ENCODE measurements around the gene TPSB2. TPM values are rescaled to one million over a fixed set of nuclear protein-coding genes. Genes with fewer than 3 reads are reported as not detected.

The TPSB2 gene
- polyA plus RNA-seq, 1 donor: 0.34 TPM

GRCh38 chr16:1218930-1219611 is 10.9 kb downstream of the TPSB2 start:
- no peaks in the 10 kb centered on the region for H3K27me3 ChIP-seq (ENCODE audit: control insufficient read depth, insufficient read depth, low read length)
- no peaks in the 10 kb centered on the region for H3K9me3 ChIP-seq (ENCODE audit: control insufficient read depth, low read depth, low read length)
- H3K4me3 ChIP-seq (ENCODE audit: low read length): no peak overlapping the region
- peaks cover 2% of the 10 kb centered on the region for H3K36me3 ChIP-seq (ENCODE audit: control insufficient read depth, insufficient read depth, low read length)
- DNase-seq: no peak
- H3K4me1 ChIP-seq (ENCODE audit: control insufficient read depth, insufficient read depth, low read length): no peaks in the 10 kb centered on the region
- no CpG with 5 or more reads among the region's 24 CpGs for WGBS (ENCODE audit: insufficient coverage, low lambda C conversion rate)
- H3K27ac ChIP-seq (ENCODE audit: low read length): no peak overlapping the region

- Histone ChIP-seq H3K27me3 (ENCODE audit: control insufficient read depth, insufficient read depth, low read length) (no peaks in the 10 kb centered on the region), H3K36me3 (ENCODE audit: control insufficient read depth, insufficient read depth, low read length) (peaks cover 2% of the 10 kb centered on the region), H3K4me1 (ENCODE audit: control insufficient read depth, insufficient read depth, low read length) (no peaks in the 10 kb centered on the region), H3K4me3 (ENCODE audit: low read length) (no peak overlapping the region), H3K27ac (ENCODE audit: low read length) (no peak overlapping the region), H3K9me3 (ENCODE audit: control insufficient read depth, low read depth, low read length) (no peaks in the 10 kb centered on the region)
- WGBS (ENCODE audit: insufficient coverage, low lambda C conversion rate): no CpG with 5 or more reads among the region's 49 CpGs
- no peak for DNase-seq
These were observed 11.7 kb downstream of the TPSB2 start for GRCh38 chr16:1218061-1218929.

- no peaks in the 10 kb centered on the region for H3K9me3 ChIP-seq (ENCODE audit: control insufficient read depth, low read depth, low read length)
- WGBS (ENCODE audit: insufficient coverage, low lambda C conversion rate): no CpG with 5 or more reads among the region's 24 CpGs
These were observed 12.5 kb downstream of the TPSB2 start for GRCh38 chr16:1217526-1217925.

GRCh38 chr16:1216681-1217400 is 13.1 kb downstream of the TPSB2 start:
- no peaks in the 10 kb centered on the region for H3K4me1 ChIP-seq (ENCODE audit: control insufficient read depth, insufficient read depth, low read length)
- H3K27ac ChIP-seq (ENCODE audit: low read length): no peak overlapping the region
- H3K27me3 ChIP-seq (ENCODE audit: control insufficient read depth, insufficient read depth, low read length): no peaks in the 10 kb centered on the region
- WGBS (ENCODE audit: insufficient coverage, low lambda C conversion rate): no CpG with 5 or more reads among the region's 32 CpGs
- H3K4me3 ChIP-seq (ENCODE audit: low read length): no peak overlapping the region
- H3K36me3 ChIP-seq (ENCODE audit: control insufficient read depth, insufficient read depth, low read length): peaks cover 2% of the 10 kb centered on the region
- DNase-seq: no peak
- H3K9me3 ChIP-seq (ENCODE audit: control insufficient read depth, low read depth, low read length): no peaks in the 10 kb centered on the region

More at GRCh38 chr16:1217526-1217925, 12.5 kb downstream of the TPSB2 start:
- DNase-seq: no peak
- Histone ChIP-seq H3K4me3 (ENCODE audit: low read length) (no peak overlapping the region), H3K27me3 (ENCODE audit: control insufficient read depth, insufficient read depth, low read length) (no peaks in the 10 kb centered on the region), H3K27ac (ENCODE audit: low read length) (no peak overlapping the region), H3K4me1 (ENCODE audit: control insufficient read depth, insufficient read depth, low read length) (no peaks in the 10 kb centered on the region), H3K36me3 (ENCODE audit: control insufficient read depth, insufficient read depth, low read length) (peaks cover 2% of the 10 kb centered on the region)

- Histone ChIP-seq H3K36me3 (ENCODE audit: control insufficient read depth, insufficient read depth, low read length) (peaks cover 2% of the 10 kb centered on the region), H3K4me3 (ENCODE audit: low read length) (no peak overlapping the region), H3K27me3 (ENCODE audit: control insufficient read depth, insufficient read depth, low read length) (no peaks in the 10 kb centered on the region), H3K27ac (ENCODE audit: low read length) (no peak overlapping the region), H3K4me1 (ENCODE audit: control insufficient read depth, insufficient read depth, low read length) (no peaks in the 10 kb centered on the region), H3K9me3 (ENCODE audit: control insufficient read depth, low read depth, low read length) (no peaks in the 10 kb centered on the region)
- no CpG with 5 or more reads among the region's 12 CpGs for WGBS (ENCODE audit: insufficient coverage, low lambda C conversion rate)
- no peak for DNase-seq
These were observed 13.7 kb downstream of the TPSB2 start for GRCh38 chr16:1216296-1216619.

GRCh38 chr16:1215574-1216295 is 14.2 kb downstream of the TPSB2 start:
- no peak overlapping the region for H3K27ac ChIP-seq (ENCODE audit: low read length)
- H3K9me3 ChIP-seq (ENCODE audit: control insufficient read depth, low read depth, low read length): no peaks in the 10 kb centered on the region
- H3K27me3 ChIP-seq (ENCODE audit: control insufficient read depth, insufficient read depth, low read length): no peaks in the 10 kb centered on the region
- no peak overlapping the region for H3K4me3 ChIP-seq (ENCODE audit: low read length)
- no CpG with 5 or more reads among the region's 32 CpGs for WGBS (ENCODE audit: insufficient coverage, low lambda C conversion rate)
- H3K36me3 ChIP-seq (ENCODE audit: control insufficient read depth, insufficient read depth, low read length): peaks cover 2% of the 10 kb centered on the region
- DNase-seq: no peak
- H3K4me1 ChIP-seq (ENCODE audit: control insufficient read depth, insufficient read depth, low read length): no peaks in the 10 kb centered on the region

- Histone ChIP-seq H3K9me3 (ENCODE audit: control insufficient read depth, low read depth, low read length) (no peaks in the 10 kb centered on the region), H3K36me3 (ENCODE audit: control insufficient read depth, insufficient read depth, low read length) (peaks cover 2% of the 10 kb centered on the region), H3K4me1 (ENCODE audit: control insufficient read depth, insufficient read depth, low read length) (no peaks in the 10 kb centered on the region), H3K4me3 (ENCODE audit: low read length) (no peak overlapping the region), H3K27me3 (ENCODE audit: control insufficient read depth, insufficient read depth, low read length) (no peaks in the 10 kb centered on the region), H3K27ac (ENCODE audit: low read length) (no peak overlapping the region)
- DNase-seq: no peak
- WGBS (ENCODE audit: insufficient coverage, low lambda C conversion rate): no CpG with 5 or more reads among the region's 16 CpGs
These were observed 15.3 kb downstream of the TPSB2 start for GRCh38 chr16:1214719-1215118.

- Histone ChIP-seq H3K36me3 (ENCODE audit: control insufficient read depth, insufficient read depth, low read length) (no peaks in the 10 kb centered on the region), H3K27ac (ENCODE audit: low read length) (no peak overlapping the region), H3K9me3 (ENCODE audit: control insufficient read depth, low read depth, low read length) (no peaks in the 10 kb centered on the region), H3K4me3 (ENCODE audit: low read length) (no peak overlapping the region), H3K4me1 (ENCODE audit: control insufficient read depth, insufficient read depth, low read length) (no peaks in the 10 kb centered on the region), H3K27me3 (ENCODE audit: control insufficient read depth, insufficient read depth, low read length) (no peaks in the 10 kb centered on the region)
- 100% methylated on average over 1 of the region's 25 CpGs for WGBS (ENCODE audit: insufficient coverage, low lambda C conversion rate)
- DNase-seq: no peak
These were observed 16.1 kb downstream of the TPSB2 start for GRCh38 chr16:1213796-1214372.

- H3K4me1 ChIP-seq (ENCODE audit: control insufficient read depth, insufficient read depth, low read length): no peaks in the 10 kb centered on the region
- H3K9me3 ChIP-seq (ENCODE audit: control insufficient read depth, low read depth, low read length): no peaks in the 10 kb centered on the region
- no peak overlapping the region for H3K4me3 ChIP-seq (ENCODE audit: low read length)
- no peaks in the 10 kb centered on the region for H3K27me3 ChIP-seq (ENCODE audit: control insufficient read depth, insufficient read depth, low read length)
- H3K36me3 ChIP-seq (ENCODE audit: control insufficient read depth, insufficient read depth, low read length): no peaks in the 10 kb centered on the region
- WGBS (ENCODE audit: insufficient coverage, low lambda C conversion rate): no CpG with 5 or more reads among the region's 8 CpGs
- DNase-seq: no peak
- H3K27ac ChIP-seq (ENCODE audit: low read length): no peak overlapping the region
These were observed 16.8 kb downstream of the TPSB2 start for GRCh38 chr16:1213231-1213630.

All from large intestine (tissue), 3 donors.